H9 (cell line): ENCODE results near the gene MICAL3. TPM values are rescaled to one million over a fixed set of nuclear protein-coding genes. Genes with fewer than 3 reads are reported as not detected.

Source experiments
- DNase-seq: peaks from one replicate; pipeline ENCODE4 v3.0.0-alpha.2; 2017
- H2AFZ ChIP-seq: one replicate; pipeline ENCODE4 v1.6.1; 2013; ENCODE audit warnings: mild to moderate bottlenecking, low read length, control low read depth, moderate library complexity
- H2AK5ac ChIP-seq: 2 replicates; pipeline ENCODE4 v1.6.1; 2013; ENCODE audit warnings: low read length, control low read depth, mixed read lengths; ENCODE audit not compliant: insufficient read length
- H2BK120ac ChIP-seq: one replicate; pipeline ENCODE4 v1.6.1; 2013; ENCODE audit warnings: low read depth, mild to moderate bottlenecking, low read length, control low read depth, inconsistent platforms; ENCODE audit not compliant: poor library complexity, severe bottlenecking
- H2BK12ac ChIP-seq: 2 replicates; pipeline ENCODE4 v1.6.1; 2013; ENCODE audit warnings: low read length, control low read depth, mixed read lengths, low read depth; ENCODE audit not compliant: insufficient read length
- H2BK15ac ChIP-seq: 2 replicates; pipeline ENCODE4 v1.6.1; 2013; ENCODE audit warnings: low read depth, low read length, control low read depth
- H2BK20ac ChIP-seq: one replicate; pipeline ENCODE4 v1.6.1; 2013; ENCODE audit warnings: low read depth, mild to moderate bottlenecking, low read length, control low read depth, inconsistent platforms; ENCODE audit not compliant: poor library complexity, severe bottlenecking
- H2BK5ac ChIP-seq: 2 replicates; pipeline ENCODE4 v1.6.1; 2013; ENCODE audit warnings: low read length, control low read depth, mixed read lengths; ENCODE audit not compliant: insufficient read length
- H3K14ac ChIP-seq: 2 replicates; pipeline ENCODE4 v1.6.1; 2013; ENCODE audit warnings: low read length, control low read depth; ENCODE audit not compliant: insufficient read depth
- H3K18ac ChIP-seq: 2 replicates; pipeline ENCODE4 v1.6.1; 2013; ENCODE audit warnings: low read depth, mild to moderate bottlenecking, mixed read lengths, low read length, control low read depth; ENCODE audit not compliant: insufficient read length
- H3K23ac ChIP-seq: 2 replicates; pipeline ENCODE4 v1.6.1; 2013; ENCODE audit warnings: low read length, control low read depth, mixed read lengths, low read depth; ENCODE audit not compliant: insufficient read length
- H3K23me2 ChIP-seq: 2 replicates; pipeline ENCODE4 v1.6.1; 2013; ENCODE audit warnings: low read depth, mild to moderate bottlenecking, mixed read lengths, low read length, control low read depth; ENCODE audit not compliant: insufficient read length, poor library complexity, severe bottlenecking
- H3K27ac ChIP-seq: 2 replicates; pipeline ENCODE4 v1.5.1; 2013; ENCODE audit warnings: low read length, control low read depth, mixed read lengths, low read depth; ENCODE audit not compliant: insufficient read length
- H3K27me3 ChIP-seq: 2 replicates; pipeline ENCODE4 v1.6.1; 2013; ENCODE audit warnings: low read length, control low read depth, inconsistent platforms; ENCODE audit not compliant: insufficient read depth
- H3K4ac ChIP-seq: 2 replicates; pipeline ENCODE4 v1.6.1; 2013; ENCODE audit warnings: low read depth, mild to moderate bottlenecking, control low read depth, inconsistent platforms, low read length, moderate library complexity
- H3K4me1 ChIP-seq: 2 replicates; pipeline ENCODE4 v1.6.1; 2013; ENCODE audit warnings: low read length, control low read depth, inconsistent platforms; ENCODE audit not compliant: insufficient read depth
- H3K4me2 ChIP-seq: 2 replicates; pipeline ENCODE4 v1.6.1; 2013; ENCODE audit warnings: low read length, control low read depth, mixed read lengths; ENCODE audit not compliant: insufficient read length, insufficient read depth
- H3K56ac ChIP-seq: 2 replicates; pipeline ENCODE4 v1.6.1; 2013; ENCODE audit warnings: low read depth, mild to moderate bottlenecking, mixed read lengths, low read length, control low read depth; ENCODE audit not compliant: insufficient read length
- H3K79me1 ChIP-seq: 2 replicates; pipeline ENCODE4 v1.6.1; 2013; ENCODE audit warnings: low read depth, mild to moderate bottlenecking, moderate library complexity, low read length, control low read depth, inconsistent platforms; ENCODE audit not compliant: insufficient read depth, poor library complexity, severe bottlenecking
- H3K79me2 ChIP-seq: 2 replicates; pipeline ENCODE4 v1.6.1; 2013; ENCODE audit warnings: low read length, control low read depth, inconsistent platforms; ENCODE audit not compliant: insufficient read depth
- H3K9ac ChIP-seq: 2 replicates; pipeline ENCODE4 v1.6.1; 2013; ENCODE audit warnings: low read length, control low read depth, mixed read lengths; ENCODE audit not compliant: insufficient read length; ENCODE audit errors: extremely low read depth
- H3K9me3 ChIP-seq: one replicate; pipeline ENCODE4 v1.6.1; 2013; ENCODE audit warnings: low read depth, low read length, inconsistent platforms; ENCODE audit not compliant: control insufficient read depth
- H3T11ph ChIP-seq: one replicate; pipeline ENCODE4 v1.6.1; 2013; ENCODE audit warnings: mild to moderate bottlenecking, low read length, control low read depth, inconsistent platforms
- H4K20me1 ChIP-seq: one replicate; pipeline ENCODE4 v1.6.1; 2013; ENCODE audit not compliant: control insufficient read depth, insufficient read length, insufficient read depth
- H4K5ac ChIP-seq: 2 replicates; pipeline ENCODE4 v1.6.1; 2013; ENCODE audit warnings: low read depth, mild to moderate bottlenecking, mixed read lengths, low read length, control low read depth; ENCODE audit not compliant: insufficient read length
- H4K8ac ChIP-seq: replicated peaks from 2 replicates; pipeline ENCODE4 v1.6.1; 2013; ENCODE audit warnings: low read length, control low read depth, mixed read lengths, low read depth; ENCODE audit not compliant: insufficient read length
- H4K91ac ChIP-seq: 2 replicates; pipeline ENCODE4 v1.6.1; 2013; ENCODE audit warnings: low read depth, mild to moderate bottlenecking, moderate library complexity, mixed read lengths, low read length, control low read depth; ENCODE audit not compliant: insufficient read length
- H3K27ac Mint-ChIP-seq, 3 experiments: 2 replicates in 2 of 3; 3 replicates in 1 of 3; pipeline ENCODE4 v1.8.0; 2020 to 2021; ENCODE audit warnings: mixed read lengths in 3 of 3, mild to moderate bottlenecking in 1 of 3, moderate library complexity in 1 of 3
- H3K27me3 Mint-ChIP-seq: 2 replicates; pipeline ENCODE4 v1.8.0; 2021; ENCODE audit warnings: low read depth, mild to moderate bottlenecking, moderate library complexity, mixed read lengths
- H3K36me3 Mint-ChIP-seq, 3 experiments: 2 replicates in 2 of 3; 3 replicates in 1 of 3; pipeline ENCODE4 v1.8.0; 2020 to 2021; ENCODE audit warnings: low read depth in 3 of 3, mixed read lengths in 3 of 3; ENCODE audit not compliant: insufficient read depth in 1 of 3
- H3K4me1 Mint-ChIP-seq, 2 experiments: 2 replicates each; pipeline ENCODE4 v1.8.0; 2020; ENCODE audit warnings: mixed read lengths in 2 of 2
- H3K4me3 Mint-ChIP-seq, 2 experiments: 2 replicates in 1 of 2; 3 replicates in 1 of 2; pipeline ENCODE4 v1.8.0; 2020 to 2021; ENCODE audit warnings: mild to moderate bottlenecking in 2 of 2, mixed read lengths in 2 of 2, moderate library complexity in 1 of 2
- H3K9me3 Mint-ChIP-seq, 2 experiments: 2 replicates in 1 of 2; 3 replicates in 1 of 2; pipeline ENCODE4 v1.8.0; 2020; ENCODE audit warnings: mild to moderate bottlenecking in 2 of 2, mixed read lengths in 2 of 2, moderate library complexity in 1 of 2
- WGBS: extraction: QIAGEN DNeasy Blood & Tissue Kit; methylation state at CpG from one replicate; pipeline ENCODE4 v1.1.7; 2013; ENCODE audit warnings: missing lambda C conversion rate, low lambda C conversion rate, mixed read lengths; ENCODE audit not compliant: insufficient read length; ENCODE audit errors: extremely low coverage; 5-methylcytosine and 5-hydroxymethylcytosine counted together
- total RNA-seq: library from RNA; stranded (reverse); gene quantifications from 2 replicates; pipeline ENCODE4 v1.2.1, GENCODE V29; 2021
- TF ChIP-seq, protein P1 (sequence below): fragments of 200-600 bp; sonication (generic); conservative IDR thresholded peaks from 3 replicates; pipeline ENCODE4 v1.8.0; 2021; ENCODE audit warnings: antibody characterized with exemption, mild to moderate bottlenecking

MICAL3 gene
- total RNA-seq, 1 experiment from 2014 or later: 50.2 TPM

DNA sequence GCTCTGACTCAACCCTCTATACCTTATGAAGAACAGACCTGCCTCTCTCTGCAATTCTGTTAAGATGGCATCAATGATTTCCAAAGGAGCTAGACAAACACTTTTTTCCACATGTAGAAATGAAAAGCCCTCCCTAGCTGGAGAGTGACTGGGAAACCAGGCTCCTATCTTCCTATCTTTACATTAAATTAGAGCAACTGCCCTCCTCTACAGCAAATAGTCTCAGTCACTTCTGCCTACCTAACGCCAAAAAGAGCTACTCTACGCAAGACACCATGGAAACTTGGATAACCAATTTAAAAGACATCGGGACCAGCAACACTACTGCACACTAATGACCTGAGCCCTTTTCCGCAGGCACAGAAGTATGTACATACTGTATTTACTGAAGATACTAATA, 84.8 kb downstream of the MICAL3 start:
- H2AK5ac ChIP-seq: no peak overlapping the region
- no peak overlapping the region for H3K9ac ChIP-seq
- H4K8ac ChIP-seq: no peak overlapping the region
- H3K27me3 ChIP-seq: no peaks in the 10 kb centered on the region
- Mint-ChIP-seq H3K27me3 (no peaks in the 10 kb centered on the region), H3K4me1 (peaks cover 41 to 56% of the 10 kb centered on the region in 2 experiments), H3K9me3 (0 out of 5 replicates have a peak, but pooled peaks cover 0 to 2% of the 10 kb centered on the region in 2 experiments), H3K27ac (no peak overlapping the region; a peak in 1 of 7 replicates), H3K36me3 (peaks cover 2 to 7% (median 2%) of the 10 kb centered on the region in 3 experiments; a peak in 5 of 7 replicates), H3K4me3 (no peak overlapping the region)
- H2BK15ac ChIP-seq: no peak overlapping the region
- peaks cover 13% of the 10 kb centered on the region for H3K79me1 ChIP-seq
- H3K23me2 ChIP-seq: no peaks in the 10 kb centered on the region
- no peaks in the 10 kb centered on the region for H4K20me1 ChIP-seq
- H3K18ac ChIP-seq: no peak overlapping the region
- no peak overlapping the region for H2BK5ac ChIP-seq
- no peak overlapping the region for H3K4ac ChIP-seq
- no peak overlapping the region for H4K91ac ChIP-seq
- H3K27ac ChIP-seq: no peak overlapping the region
- H2BK120ac ChIP-seq: no peak overlapping the region
- H4K5ac ChIP-seq: no peak overlapping the region
- peaks cover 2% of the 10 kb centered on the region; the same call in 1 of the 2 replicates for H3K79me2 ChIP-seq
- WGBS: no CpG with 5 or more reads among the region's 4 CpGs
- no peaks in the 10 kb centered on the region for H3K9me3 ChIP-seq
- H3K14ac ChIP-seq: no peak overlapping the region
- H3K4me2 ChIP-seq: no peak overlapping the region
- no peak overlapping the region for H3K56ac ChIP-seq
- H2BK20ac ChIP-seq: no peak overlapping the region
- no peak overlapping the region for H2AFZ ChIP-seq
- TF ChIP-seq, protein P1, sequence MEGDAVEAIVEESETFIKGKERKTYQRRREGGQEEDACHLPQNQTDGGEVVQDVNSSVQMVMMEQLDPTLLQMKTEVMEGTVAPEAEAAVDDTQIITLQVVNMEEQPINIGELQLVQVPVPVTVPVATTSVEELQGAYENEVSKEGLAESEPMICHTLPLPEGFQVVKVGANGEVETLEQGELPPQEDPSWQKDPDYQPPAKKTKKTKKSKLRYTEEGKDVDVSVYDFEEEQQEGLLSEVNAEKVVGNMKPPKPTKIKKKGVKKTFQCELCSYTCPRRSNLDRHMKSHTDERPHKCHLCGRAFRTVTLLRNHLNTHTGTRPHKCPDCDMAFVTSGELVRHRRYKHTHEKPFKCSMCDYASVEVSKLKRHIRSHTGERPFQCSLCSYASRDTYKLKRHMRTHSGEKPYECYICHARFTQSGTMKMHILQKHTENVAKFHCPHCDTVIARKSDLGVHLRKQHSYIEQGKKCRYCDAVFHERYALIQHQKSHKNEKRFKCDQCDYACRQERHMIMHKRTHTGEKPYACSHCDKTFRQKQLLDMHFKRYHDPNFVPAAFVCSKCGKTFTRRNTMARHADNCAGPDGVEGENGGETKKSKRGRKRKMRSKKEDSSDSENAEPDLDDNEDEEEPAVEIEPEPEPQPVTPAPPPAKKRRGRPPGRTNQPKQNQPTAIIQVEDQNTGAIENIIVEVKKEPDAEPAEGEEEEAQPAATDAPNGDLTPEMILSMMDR: no peak
- H3K4me1 ChIP-seq: peaks cover 3% of the 10 kb centered on the region; the same call in 1 of the 2 replicates
- no peak for DNase-seq
- no peak overlapping the region for H3T11ph ChIP-seq
- no peak overlapping the region for H2BK12ac ChIP-seq
- no peak overlapping the region for H3K23ac ChIP-seq
